Measurements from ENCODE around the gene PCK2.
A peak's percentile ranks its signal among the peaks of the same experiment; 100 is the strongest.

The PCK2 gene

DNA sequence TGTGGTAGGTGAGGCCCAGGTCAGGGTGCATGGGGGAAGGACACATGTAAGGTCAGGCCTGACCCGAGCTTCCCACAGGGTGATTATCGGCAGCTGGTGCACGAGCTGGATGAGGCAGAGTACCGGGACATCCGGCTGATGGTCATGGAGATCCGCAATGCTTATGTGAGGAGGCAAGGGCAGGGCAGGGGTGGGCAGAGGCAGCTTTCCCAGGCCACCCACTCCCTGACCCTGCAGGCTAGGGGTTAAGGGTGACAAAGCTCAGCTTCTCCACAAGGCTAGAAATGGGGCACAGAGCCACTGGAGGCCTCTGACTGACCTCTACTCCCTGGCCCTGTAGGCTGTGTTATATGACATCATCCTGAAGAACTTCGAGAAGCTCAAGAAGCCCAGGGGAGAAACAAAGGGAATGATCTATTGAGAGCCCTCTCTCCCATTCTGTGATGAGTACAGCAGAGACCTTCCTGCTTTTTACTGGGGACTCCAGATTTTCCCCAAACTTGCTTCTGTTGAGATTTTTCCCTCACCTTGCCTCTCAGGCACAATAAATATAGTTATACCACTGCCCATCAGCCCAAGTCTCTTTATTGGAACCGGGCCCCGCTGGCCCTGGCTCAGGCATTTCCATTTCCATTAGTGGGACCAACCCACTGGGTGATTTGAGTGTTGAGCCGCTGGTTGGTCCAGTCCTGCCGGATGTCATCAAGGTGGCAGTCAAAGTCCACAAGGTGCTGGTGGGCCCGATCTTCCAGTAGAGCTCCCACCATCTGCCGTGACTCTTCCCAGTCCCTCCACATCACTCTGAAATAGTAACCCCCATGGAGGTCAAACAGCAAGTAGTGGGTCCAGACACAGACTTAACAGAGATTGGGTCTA is 44.5 kb downstream of the PCK2 start:
- Histone ChIP-seq H3K4me1 (ENCODE audit: control insufficient read depth in 1 of 2, insufficient read depth in 1 of 2, low read depth in 1 of 2, low read length in 1 of 2) (peaks cover 45 to 52% of the 10 kb centered on the region in 2 experiments), H3K27ac (peak overlapping the region; percentile 15), H3K4me3 (ENCODE audit: low read depth in 1 of 2, low read length in 1 of 2) (no peak overlapping the region), H3K9me3 (no peaks in the 10 kb centered on the region), H3K27me3 (no peaks in the 10 kb centered on the region), H3K36me3 (peaks cover 27% of the 10 kb centered on the region)
- TF ChIP-seq, protein P1, sequence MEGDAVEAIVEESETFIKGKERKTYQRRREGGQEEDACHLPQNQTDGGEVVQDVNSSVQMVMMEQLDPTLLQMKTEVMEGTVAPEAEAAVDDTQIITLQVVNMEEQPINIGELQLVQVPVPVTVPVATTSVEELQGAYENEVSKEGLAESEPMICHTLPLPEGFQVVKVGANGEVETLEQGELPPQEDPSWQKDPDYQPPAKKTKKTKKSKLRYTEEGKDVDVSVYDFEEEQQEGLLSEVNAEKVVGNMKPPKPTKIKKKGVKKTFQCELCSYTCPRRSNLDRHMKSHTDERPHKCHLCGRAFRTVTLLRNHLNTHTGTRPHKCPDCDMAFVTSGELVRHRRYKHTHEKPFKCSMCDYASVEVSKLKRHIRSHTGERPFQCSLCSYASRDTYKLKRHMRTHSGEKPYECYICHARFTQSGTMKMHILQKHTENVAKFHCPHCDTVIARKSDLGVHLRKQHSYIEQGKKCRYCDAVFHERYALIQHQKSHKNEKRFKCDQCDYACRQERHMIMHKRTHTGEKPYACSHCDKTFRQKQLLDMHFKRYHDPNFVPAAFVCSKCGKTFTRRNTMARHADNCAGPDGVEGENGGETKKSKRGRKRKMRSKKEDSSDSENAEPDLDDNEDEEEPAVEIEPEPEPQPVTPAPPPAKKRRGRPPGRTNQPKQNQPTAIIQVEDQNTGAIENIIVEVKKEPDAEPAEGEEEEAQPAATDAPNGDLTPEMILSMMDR (IDR thresholded peaks at IDR 0.05) = no peak

GRCh38 chr14:24139272-24139934 is 45.3 kb downstream of the PCK2 start:
- Histone ChIP-seq H3K4me1 (ENCODE audit: control insufficient read depth in 1 of 2, insufficient read depth in 1 of 2, low read depth in 1 of 2, low read length in 1 of 2) (peaks cover 45 to 52% of the 10 kb centered on the region in 2 experiments), H3K9me3 (no peaks in the 10 kb centered on the region), H3K36me3 (peaks cover 27% of the 10 kb centered on the region), H3K4me3 (ENCODE audit: low read depth in 1 of 2, low read length in 1 of 2) (no peak overlapping the region), H3K27me3 (no peaks in the 10 kb centered on the region), H3K27ac (no peak overlapping the region)
- TF ChIP-seq, protein P1 (IDR thresholded peaks at IDR 0.05) = no peak

DNA sequence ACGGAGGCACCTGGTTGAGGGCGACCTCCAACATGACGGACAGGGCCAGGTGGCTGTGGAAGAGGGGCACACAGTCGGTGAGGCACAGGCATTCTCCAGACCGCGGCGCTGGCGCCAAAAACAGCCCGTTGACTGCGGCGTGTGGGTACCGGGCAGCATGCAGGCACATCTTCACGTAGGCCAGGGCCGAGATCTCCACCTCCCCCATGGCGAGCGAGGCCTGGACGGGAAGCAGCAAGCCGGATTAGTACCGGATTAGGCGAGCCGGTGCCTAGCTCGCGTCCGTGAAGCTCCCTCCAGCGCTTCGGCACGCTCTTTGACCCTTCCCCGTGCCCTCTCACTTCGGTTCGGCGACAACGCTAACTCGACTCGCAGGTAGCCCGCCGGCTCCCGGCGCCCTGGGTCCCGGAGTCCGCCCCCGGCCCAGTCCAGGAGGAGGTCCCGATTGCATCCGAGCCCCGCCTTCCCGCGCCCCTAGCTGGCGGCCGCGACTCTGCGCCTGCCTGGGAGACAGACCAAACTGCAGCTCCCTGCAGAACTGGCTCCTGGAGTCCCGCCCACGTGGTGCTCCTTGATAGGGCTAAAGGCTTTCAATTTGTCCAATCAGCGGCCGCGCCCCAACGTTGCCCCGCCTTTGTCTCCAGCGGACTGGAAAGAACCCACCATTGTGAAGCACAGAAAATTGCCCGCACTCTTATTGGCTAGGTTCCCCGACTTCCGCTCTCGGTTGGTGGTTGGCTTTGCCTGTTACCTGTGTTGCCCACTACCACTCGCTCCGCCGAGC is 47.2 kb downstream of the PCK2 start, which contains the start of gene EMC9:
Gene EMC9, minus strand, starts transcription at position 495 of the 784 bp plus-strand sequence. Its CDS starts 287 bp downstream, at position 208.
- TF ChIP-seq, protein P1 (IDR thresholded peaks at IDR 0.05) = peak; percentile 93
- peaks cover 27% of the 10 kb centered on the region for H3K36me3 ChIP-seq

DNA sequence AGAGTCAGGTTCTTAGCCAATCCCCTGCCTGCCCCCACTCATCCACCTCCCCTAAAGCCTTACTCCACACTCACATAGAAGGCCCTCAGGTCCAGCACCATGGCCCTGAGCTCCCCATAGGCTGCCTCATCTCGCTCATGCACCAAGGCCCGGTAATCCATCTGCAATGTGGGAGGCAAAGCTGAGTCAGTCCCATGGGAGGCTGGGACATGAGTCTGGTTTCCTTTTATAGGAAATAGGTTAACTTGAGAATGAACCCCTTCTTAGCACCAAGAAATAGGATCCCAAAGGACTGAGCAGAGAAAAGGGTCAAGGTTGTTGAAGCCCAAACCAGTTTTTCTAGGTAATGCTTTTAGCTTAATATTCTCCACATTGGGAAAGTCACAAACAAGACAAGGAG is 49.4 kb downstream of the PCK2 start:
- H3K9me3 ChIP-seq = no peaks in the 10 kb centered on the region
- H3K36me3 ChIP-seq = peaks cover 13% of the 10 kb centered on the region
- TF ChIP-seq, protein P1 (IDR thresholded peaks at IDR 0.05) = no peak
- no peaks in the 10 kb centered on the region for H3K27me3 ChIP-seq
- no peak overlapping the region for H3K27ac ChIP-seq
- peaks cover 47 to 49% of the 10 kb centered on the region in 2 experiments for H3K4me1 ChIP-seq (ENCODE audit: control insufficient read depth in 1 of 2, insufficient read depth in 1 of 2, low read depth in 1 of 2, low read length in 1 of 2)
- no peak overlapping the region for H3K4me3 ChIP-seq (ENCODE audit: low read depth in 1 of 2, low read length in 1 of 2)

More for the DNA sequence above, 47.2 kb downstream of the PCK2 start, which contains the start of gene EMC9:
- Histone ChIP-seq H3K27me3 (no peaks in the 10 kb centered on the region), H3K27ac (peak within 1 kb of the TSS; percentile 86), H3K9me3 (no peaks in the 10 kb centered on the region), H3K4me3 (ENCODE audit: low read depth in 1 of 2, low read length in 1 of 2) (peak within 1 kb of the TSS; percentile 66 to 83), H3K4me1 (ENCODE audit: control insufficient read depth in 1 of 2, insufficient read depth in 1 of 2, low read depth in 1 of 2, low read length in 1 of 2) (peaks cover 50 to 55% of the 10 kb centered on the region in 2 experiments)

GRCh38 chr14:24144451-24144850 is 50.3 kb downstream of the PCK2 start:
- Histone ChIP-seq H3K4me1 (ENCODE audit: control insufficient read depth in 1 of 2, insufficient read depth in 1 of 2, low read depth in 1 of 2, low read length in 1 of 2) (peaks cover 54 to 55% of the 10 kb centered on the region in 2 experiments), H3K27me3 (no peaks in the 10 kb centered on the region), H3K27ac (no peak overlapping the region), H3K4me3 (ENCODE audit: low read depth in 1 of 2, low read length in 1 of 2) (no peak overlapping the region), H3K36me3 (peaks cover 13% of the 10 kb centered on the region), H3K9me3 (no peaks in the 10 kb centered on the region)
- TF ChIP-seq, protein P1 (IDR thresholded peaks at IDR 0.05) = no peak

All from neutrophil (primary cell).